ENCODE data around the gene XRN1.

Gene XRN1

GRCh38 chr3:142278451-142278850 is 169.4 kb downstream of the XRN1 start:
- Histone ChIP-seq H4K20me1 (ENCODE audit: control insufficient read depth, insufficient read depth, low read depth, low read length) (no peaks in the 10 kb centered on the region), H3K4me2 (ENCODE audit: low read length) (no peak overlapping the region), H3K27ac (ENCODE audit: low read depth, low read length) (no peak overlapping the region), H3K9me2 (replicated peaks; ENCODE audit: control insufficient read depth, low read length) (no peaks in the 10 kb centered on the region), H3K36me3 (ENCODE audit: control insufficient read depth, low read length) (no peaks in the 10 kb centered on the region), H3K27me3 (ENCODE audit: control insufficient read depth, low read length) (no peaks in the 10 kb centered on the region), H3K4me1 (ENCODE audit: control insufficient read depth, low read length) (peaks cover 13% of the 10 kb centered on the region), H3K79me2 (ENCODE audit: control insufficient read depth, low read length) (no peaks in the 10 kb centered on the region), H3F3A (ENCODE audit: control insufficient read depth, insufficient read depth) (no peaks in the 10 kb centered on the region), H3K9me3 (ENCODE audit: control insufficient read depth, insufficient read depth, low read length) (no peaks in the 10 kb centered on the region), H3K4me3 (ENCODE audit: low read length) (no peak overlapping the region)
- TF ChIP-seq CTCF (IDR thresholded peaks at IDR 0.05; ENCODE audit: low read depth, low read length, poor library complexity, severe bottlenecking) (no peak), EZH2phosphoT487 (IDR thresholded peaks at IDR 0.05; ENCODE audit: borderline replicate concordance, low read length) (no peak)

DNA sequence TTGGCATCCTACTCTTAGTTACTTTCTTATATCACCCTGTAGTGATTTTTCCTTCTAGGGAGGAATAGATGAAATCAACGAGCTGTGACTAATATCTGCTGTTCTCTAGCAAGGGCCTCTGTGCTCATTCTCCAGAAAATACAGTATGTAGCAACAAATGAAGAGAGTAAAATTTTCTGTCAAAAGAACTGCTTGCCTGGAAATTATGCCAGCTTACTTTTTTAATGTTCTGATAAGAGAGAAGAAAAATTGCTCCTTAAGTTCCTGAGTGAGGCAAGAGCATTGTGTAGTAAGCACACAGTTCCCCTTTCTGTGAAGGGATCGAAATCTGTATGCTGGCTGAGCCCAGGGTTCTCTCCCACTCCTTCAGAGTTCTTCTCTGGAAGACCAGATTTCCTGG is 171.1 kb downstream of the XRN1 start:
- Histone ChIP-seq H4K20me1 (ENCODE audit: control insufficient read depth, insufficient read depth, low read depth, low read length) (no peaks in the 10 kb centered on the region), H3K4me1 (ENCODE audit: control insufficient read depth, low read length) (peaks cover 13% of the 10 kb centered on the region), H3F3A (ENCODE audit: control insufficient read depth, insufficient read depth) (no peaks in the 10 kb centered on the region), H3K4me3 (ENCODE audit: low read length) (no peak overlapping the region), H3K79me2 (ENCODE audit: control insufficient read depth, low read length) (no peaks in the 10 kb centered on the region), H3K9me3 (ENCODE audit: control insufficient read depth, insufficient read depth, low read length) (no peaks in the 10 kb centered on the region), H3K36me3 (ENCODE audit: control insufficient read depth, low read length) (no peaks in the 10 kb centered on the region), H3K27me3 (ENCODE audit: control insufficient read depth, low read length) (no peaks in the 10 kb centered on the region), H3K27ac (ENCODE audit: low read depth, low read length) (no peak overlapping the region), H3K9me2 (replicated peaks; ENCODE audit: control insufficient read depth, low read length) (no peaks in the 10 kb centered on the region), H3K4me2 (ENCODE audit: low read length) (no peak overlapping the region)
- TF ChIP-seq EZH2phosphoT487 (IDR thresholded peaks at IDR 0.05; ENCODE audit: borderline replicate concordance, low read length) (no peak), CTCF (IDR thresholded peaks at IDR 0.05; ENCODE audit: low read depth, low read length, poor library complexity, severe bottlenecking) (no peak)

DNA sequence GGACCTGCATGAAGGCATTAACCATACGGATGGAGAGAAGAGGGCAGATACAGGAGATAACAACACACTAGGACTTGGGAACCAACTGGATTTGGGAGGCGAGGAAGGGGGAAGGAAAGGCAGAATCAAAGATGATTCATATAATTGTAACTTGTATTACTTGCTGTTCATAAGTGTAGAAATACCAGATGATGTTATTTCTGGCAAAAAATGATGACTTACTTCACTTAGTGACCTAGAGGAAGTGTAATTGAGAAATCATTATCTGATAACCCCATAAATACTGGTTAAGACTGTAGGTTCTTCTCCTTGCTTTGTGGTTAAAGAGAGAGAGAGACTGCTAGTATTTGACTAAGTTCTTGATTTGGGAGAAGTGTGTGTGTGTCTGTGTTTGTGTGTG is 172.0 kb downstream of the XRN1 start:
- no peaks in the 10 kb centered on the region for H3K79me2 ChIP-seq (ENCODE audit: control insufficient read depth, low read length)
- H3K36me3 ChIP-seq (ENCODE audit: control insufficient read depth, low read length) = no peaks in the 10 kb centered on the region
- no peak overlapping the region for H3K27ac ChIP-seq (ENCODE audit: low read depth, low read length)
- H3K4me1 ChIP-seq (ENCODE audit: control insufficient read depth, low read length) = peaks cover 13% of the 10 kb centered on the region
- no peak overlapping the region for H3K4me2 ChIP-seq (ENCODE audit: low read length)
- no peaks in the 10 kb centered on the region for H3K9me3 ChIP-seq (ENCODE audit: control insufficient read depth, insufficient read depth, low read length)
- no peaks in the 10 kb centered on the region for H4K20me1 ChIP-seq (ENCODE audit: control insufficient read depth, insufficient read depth, low read depth, low read length)
- no peak for TF ChIP-seq EZH2phosphoT487 (IDR thresholded peaks at IDR 0.05; ENCODE audit: borderline replicate concordance, low read length)
- TF ChIP-seq CTCF (IDR thresholded peaks at IDR 0.05; ENCODE audit: low read depth, low read length, poor library complexity, severe bottlenecking) = no peak
- H3K9me2 ChIP-seq (replicated peaks; ENCODE audit: control insufficient read depth, low read length) = no peaks in the 10 kb centered on the region
- no peaks in the 10 kb centered on the region for H3K27me3 ChIP-seq (ENCODE audit: control insufficient read depth, low read length)
- H3F3A ChIP-seq (ENCODE audit: control insufficient read depth, insufficient read depth) = no peaks in the 10 kb centered on the region
- no peak overlapping the region for H3K4me3 ChIP-seq (ENCODE audit: low read length)

GRCh38 chr3:142274908-142275307 is 172.9 kb downstream of the XRN1 start:
- TF ChIP-seq CTCF (IDR thresholded peaks at IDR 0.05; ENCODE audit: low read depth, low read length, poor library complexity, severe bottlenecking) = no peak
- no peak for TF ChIP-seq EZH2phosphoT487 (IDR thresholded peaks at IDR 0.05; ENCODE audit: borderline replicate concordance, low read length)

More at GRCh38 chr3:142274908-142275307, 172.9 kb downstream of the XRN1 start:
- Histone ChIP-seq H3K4me3 (ENCODE audit: low read length) (no peak overlapping the region), H3K27me3 (ENCODE audit: control insufficient read depth, low read length) (no peaks in the 10 kb centered on the region), H3K9me2 (replicated peaks; ENCODE audit: control insufficient read depth, low read length) (no peaks in the 10 kb centered on the region), H3K27ac (ENCODE audit: low read depth, low read length) (no peak overlapping the region), H3K36me3 (ENCODE audit: control insufficient read depth, low read length) (no peaks in the 10 kb centered on the region), H3K4me1 (ENCODE audit: control insufficient read depth, low read length) (peaks cover 10% of the 10 kb centered on the region), H3F3A (ENCODE audit: control insufficient read depth, insufficient read depth) (no peaks in the 10 kb centered on the region), H3K9me3 (ENCODE audit: control insufficient read depth, insufficient read depth, low read length) (no peaks in the 10 kb centered on the region), H3K4me2 (ENCODE audit: low read length) (no peak overlapping the region), H4K20me1 (ENCODE audit: control insufficient read depth, insufficient read depth, low read depth, low read length) (no peaks in the 10 kb centered on the region), H3K79me2 (ENCODE audit: control insufficient read depth, low read length) (no peaks in the 10 kb centered on the region)

All from DOHH2 (cell line).